IMR-90 (cell line): ENCODE results near the gene NKX6-2.

Experiments
- BHLHE40 ChIP-seq: fragments of 150-350 bp; IDR thresholded peaks from 2 replicates; pipeline ENCODE4 v1.6.1; 2016; ENCODE audit warnings: mild to moderate bottlenecking, low read depth, low read length
- CEBPB ChIP-seq: IDR thresholded peaks from 2 replicates; pipeline ENCODE4 v1.6.1; 2012; ENCODE audit warnings: low read depth, low read length, improper control_type of control experiment
- FOS ChIP-seq: fragments of 150-350 bp; IDR thresholded peaks from 2 replicates; pipeline ENCODE4 v1.6.1; 2016; ENCODE audit warnings: low read depth, low read length
- MAFK ChIP-seq: IDR thresholded peaks from 2 replicates; pipeline ENCODE4 v1.6.1; 2012; ENCODE audit warnings: low read depth, low read length, improper control_type of control experiment
- MAZ ChIP-seq: IDR thresholded peaks from 2 replicates; pipeline ENCODE4 v1.6.1; 2012; ENCODE audit warnings: low read depth, mild to moderate bottlenecking, low read length, improper control_type of control experiment, moderate library complexity, borderline replicate concordance
- MXI1 ChIP-seq: IDR thresholded peaks from 2 replicates; pipeline ENCODE4 v1.6.1; 2012; ENCODE audit warnings: low read depth, mild to moderate bottlenecking, low read length, moderate library complexity, borderline replicate concordance
- POLR2A ChIP-seq: IDR thresholded peaks from 2 replicates; pipeline ENCODE4 v1.6.1; 2012; ENCODE audit warnings: mild to moderate bottlenecking, low read depth, low read length
- RAD21 ChIP-seq: IDR thresholded peaks from 2 replicates; pipeline ENCODE4 v1.6.1; 2012; ENCODE audit warnings: low read length, improper control_type of control experiment
- RFX5 ChIP-seq: IDR thresholded peaks from 2 replicates; pipeline ENCODE4 v1.8.0; 2012; ENCODE audit warnings: low read depth, mild to moderate bottlenecking, low read length, moderate library complexity
- TF ChIP-seq, protein P1 (sequence below): conservative IDR thresholded peaks from 2 replicates; pipeline ENCODE4 v1.5.1; 2012; ENCODE audit warnings: mild to moderate bottlenecking, low read depth, low read length, improper control_type of control experiment
- TF ChIP-seq, protein P2 (sequence below): fragments of 150-350 bp; IDR thresholded peaks from 2 replicates; pipeline ENCODE4 v1.6.1; 2016; ENCODE audit warnings: low read depth, mild to moderate bottlenecking, low read length, moderate library complexity, borderline replicate concordance

DNA sequence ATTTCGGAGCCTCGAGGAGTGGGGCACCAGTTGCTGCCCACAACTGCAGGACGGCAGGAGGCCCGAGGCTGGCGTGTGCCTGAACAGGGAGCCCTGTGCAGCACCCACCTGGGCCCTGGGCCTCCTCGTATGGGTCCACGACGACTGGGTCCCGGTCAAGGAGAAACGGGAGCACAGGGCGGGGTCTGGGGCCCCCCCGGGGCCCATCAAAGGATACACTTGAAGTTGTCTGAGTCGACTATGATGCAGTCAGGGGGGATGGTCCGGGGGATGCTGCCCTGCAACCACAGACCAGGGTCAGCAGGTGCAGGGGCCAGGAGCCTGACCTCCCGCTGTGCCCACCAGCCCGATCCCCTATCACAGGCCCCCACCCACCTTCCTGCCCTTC, 28.5 kb upstream of the NKX6-2 start:
- TF ChIP-seq, protein P1, sequence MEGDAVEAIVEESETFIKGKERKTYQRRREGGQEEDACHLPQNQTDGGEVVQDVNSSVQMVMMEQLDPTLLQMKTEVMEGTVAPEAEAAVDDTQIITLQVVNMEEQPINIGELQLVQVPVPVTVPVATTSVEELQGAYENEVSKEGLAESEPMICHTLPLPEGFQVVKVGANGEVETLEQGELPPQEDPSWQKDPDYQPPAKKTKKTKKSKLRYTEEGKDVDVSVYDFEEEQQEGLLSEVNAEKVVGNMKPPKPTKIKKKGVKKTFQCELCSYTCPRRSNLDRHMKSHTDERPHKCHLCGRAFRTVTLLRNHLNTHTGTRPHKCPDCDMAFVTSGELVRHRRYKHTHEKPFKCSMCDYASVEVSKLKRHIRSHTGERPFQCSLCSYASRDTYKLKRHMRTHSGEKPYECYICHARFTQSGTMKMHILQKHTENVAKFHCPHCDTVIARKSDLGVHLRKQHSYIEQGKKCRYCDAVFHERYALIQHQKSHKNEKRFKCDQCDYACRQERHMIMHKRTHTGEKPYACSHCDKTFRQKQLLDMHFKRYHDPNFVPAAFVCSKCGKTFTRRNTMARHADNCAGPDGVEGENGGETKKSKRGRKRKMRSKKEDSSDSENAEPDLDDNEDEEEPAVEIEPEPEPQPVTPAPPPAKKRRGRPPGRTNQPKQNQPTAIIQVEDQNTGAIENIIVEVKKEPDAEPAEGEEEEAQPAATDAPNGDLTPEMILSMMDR: no peak
- TF ChIP-seq MXI1: no peak
- TF ChIP-seq RFX5: no peak
- TF ChIP-seq POLR2A: no peak
- TF ChIP-seq RAD21: no peak
- no peak for TF ChIP-seq FOS
- no peak for TF ChIP-seq MAFK
- TF ChIP-seq, protein P2, sequence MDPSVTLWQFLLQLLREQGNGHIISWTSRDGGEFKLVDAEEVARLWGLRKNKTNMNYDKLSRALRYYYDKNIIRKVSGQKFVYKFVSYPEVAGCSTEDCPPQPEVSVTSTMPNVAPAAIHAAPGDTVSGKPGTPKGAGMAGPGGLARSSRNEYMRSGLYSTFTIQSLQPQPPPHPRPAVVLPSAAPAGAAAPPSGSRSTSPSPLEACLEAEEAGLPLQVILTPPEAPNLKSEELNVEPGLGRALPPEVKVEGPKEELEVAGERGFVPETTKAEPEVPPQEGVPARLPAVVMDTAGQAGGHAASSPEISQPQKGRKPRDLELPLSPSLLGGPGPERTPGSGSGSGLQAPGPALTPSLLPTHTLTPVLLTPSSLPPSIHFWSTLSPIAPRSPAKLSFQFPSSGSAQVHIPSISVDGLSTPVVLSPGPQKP: no peak
- TF ChIP-seq CEBPB: no peak
- TF ChIP-seq BHLHE40: no peak
- TF ChIP-seq MAZ: no peak
